ENCODE data around the gene PRKD1. TPM values are rescaled to one million over a fixed set of nuclear protein-coding genes. Genes with fewer than 3 reads are reported as not detected.

The PRKD1 gene
- total RNA-seq, 2 experiments from 2014 or later: not detected

DNA sequence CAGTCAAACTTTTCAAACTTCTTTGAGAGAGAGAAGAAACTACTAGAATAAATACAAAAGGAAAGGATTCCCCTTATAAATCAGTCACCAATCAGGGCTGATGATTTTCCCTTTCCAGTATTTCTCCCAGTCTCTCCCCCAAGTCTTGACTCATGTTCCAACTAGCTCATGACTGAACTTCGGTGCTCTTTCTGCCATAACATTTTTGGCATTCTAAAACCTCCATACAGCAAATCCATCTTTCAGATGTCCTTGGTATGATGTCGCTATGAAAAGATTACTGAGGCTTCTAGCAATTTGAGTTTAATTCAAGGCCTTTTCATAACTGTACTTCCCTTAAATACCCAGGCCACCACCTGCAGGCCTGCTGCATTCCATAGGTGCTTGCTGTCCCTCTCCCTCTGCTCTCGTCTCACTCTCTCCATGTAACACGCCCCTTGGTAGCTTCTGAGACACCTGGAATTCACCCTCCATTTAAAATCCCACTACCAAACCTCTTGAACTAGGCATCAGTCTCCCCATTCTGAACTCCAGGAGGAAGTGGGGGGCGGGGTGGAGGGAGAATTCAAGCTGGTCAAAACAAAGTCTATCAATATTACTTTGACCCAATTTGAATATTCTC lies 2.4 kb downstream of the PRKD1 start:
- intact Hi-C loops (cut with micrococcal nuclease): no loop called here
- CTCF ChIA-PET: no interaction called here

DNA sequence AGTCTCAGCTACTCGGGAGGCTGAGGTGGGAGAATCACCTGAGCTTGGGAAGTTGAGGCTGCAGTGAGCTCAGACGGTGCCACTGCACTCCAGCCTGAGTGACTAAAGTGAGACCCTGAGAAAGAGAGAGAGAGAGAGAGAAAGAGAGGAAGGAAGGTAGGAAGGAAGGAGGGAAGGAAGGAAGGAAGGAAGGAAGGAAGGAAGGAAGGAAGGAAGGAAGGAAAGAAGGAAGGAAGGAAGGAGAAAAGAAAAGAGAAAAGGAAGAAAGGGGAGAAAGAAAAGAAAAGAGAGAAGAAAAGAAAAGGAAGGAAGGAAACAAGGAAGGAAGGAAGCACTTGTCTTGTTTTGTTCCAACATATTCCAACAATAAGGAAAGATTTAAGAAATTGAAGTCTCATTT lies 7.8 kb downstream of the PRKD1 start:
- CTCF ChIA-PET: no interaction called here
- intact Hi-C loops (cut with micrococcal nuclease): no loop called here
- Mint-ChIP-seq H3K27me3 (peaks cover 1% of the 10 kb centered on the region), H3K36me3 (no peaks in the 10 kb centered on the region), H3K4me1 (ENCODE audit: low read depth) (no peaks in the 10 kb centered on the region), H3K27ac (no peak overlapping the region), H3K9me3 (no peaks in the 10 kb centered on the region), H3K4me3 (no peak overlapping the region)
- POLR2A ChIA-PET: no interaction called here
- no peak for DNase-seq

More for the DNA sequence above, 2.4 kb downstream of the PRKD1 start:
- Mint-ChIP-seq H3K4me1 (ENCODE audit: low read depth) (peaks cover 7% of the 10 kb centered on the region), H3K27me3 (peaks cover 24% of the 10 kb centered on the region), H3K9me3 (no peaks in the 10 kb centered on the region), H3K36me3 (peaks cover 5% of the 10 kb centered on the region), H3K4me3 (no peak overlapping the region), H3K27ac (no peak overlapping the region)
- no peak for DNase-seq
- POLR2A ChIA-PET: no interaction called here

DNA sequence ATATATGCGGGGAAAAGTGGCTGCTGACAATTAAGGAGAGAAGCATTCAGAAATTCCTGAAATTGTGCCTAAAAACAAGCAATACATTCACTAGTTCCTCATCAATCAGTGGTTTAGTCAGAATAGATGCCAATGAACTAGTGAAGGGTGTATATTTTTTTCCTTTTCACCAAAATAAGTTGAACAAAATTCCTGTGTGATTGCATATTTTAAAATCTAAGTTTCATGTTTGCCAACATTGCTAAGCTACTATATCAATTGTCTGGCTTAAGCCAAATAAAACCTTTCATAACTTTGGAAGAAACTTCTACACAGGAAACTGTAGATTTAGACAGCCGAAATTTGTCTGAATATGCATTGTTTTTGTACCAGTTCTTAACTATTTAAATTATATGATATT lies 8.7 kb downstream of the PRKD1 start:
- H3K9me3 Mint-ChIP-seq: no peaks in the 10 kb centered on the region
- no peak overlapping the region for H3K27ac Mint-ChIP-seq
- H3K36me3 Mint-ChIP-seq: no peaks in the 10 kb centered on the region
- CTCF ChIA-PET: no interaction called here
- no peaks in the 10 kb centered on the region for H3K4me1 Mint-ChIP-seq (ENCODE audit: low read depth)
- intact Hi-C loops (cut with micrococcal nuclease): no loop called here
- H3K4me3 Mint-ChIP-seq: no peak overlapping the region
- POLR2A ChIA-PET: no interaction called here
- no peak for DNase-seq
- H3K27me3 Mint-ChIP-seq: no peaks in the 10 kb centered on the region

DNA sequence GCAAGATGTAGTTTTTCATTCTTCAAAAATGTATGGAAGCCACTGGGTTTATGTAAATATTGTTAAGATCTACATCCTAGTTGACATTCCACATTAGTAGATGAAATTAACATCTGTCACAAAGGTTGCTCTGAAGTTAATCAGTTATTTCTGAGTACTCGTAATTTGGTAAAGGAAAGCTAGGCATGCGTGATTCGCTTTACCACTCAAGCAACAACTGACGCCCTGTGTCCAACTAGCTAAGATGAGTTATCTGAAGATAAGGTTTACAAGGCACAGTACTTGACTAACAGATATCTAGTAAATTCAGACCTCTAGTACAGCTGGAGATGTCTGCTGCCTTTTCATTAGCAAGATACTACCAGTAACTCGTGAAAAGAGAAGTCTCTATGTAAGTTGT lies 14.1 kb downstream of the PRKD1 start:
- Mint-ChIP-seq H3K4me3 (no peak overlapping the region), H3K36me3 (no peaks in the 10 kb centered on the region), H3K27me3 (no peaks in the 10 kb centered on the region), H3K4me1 (ENCODE audit: low read depth) (no peaks in the 10 kb centered on the region), H3K9me3 (no peaks in the 10 kb centered on the region), H3K27ac (no peak overlapping the region)
- CTCF ChIA-PET: no interaction called here
- no peak for DNase-seq
- intact Hi-C loops (cut with micrococcal nuclease): no loop called here
- POLR2A ChIA-PET: no interaction called here

DNA sequence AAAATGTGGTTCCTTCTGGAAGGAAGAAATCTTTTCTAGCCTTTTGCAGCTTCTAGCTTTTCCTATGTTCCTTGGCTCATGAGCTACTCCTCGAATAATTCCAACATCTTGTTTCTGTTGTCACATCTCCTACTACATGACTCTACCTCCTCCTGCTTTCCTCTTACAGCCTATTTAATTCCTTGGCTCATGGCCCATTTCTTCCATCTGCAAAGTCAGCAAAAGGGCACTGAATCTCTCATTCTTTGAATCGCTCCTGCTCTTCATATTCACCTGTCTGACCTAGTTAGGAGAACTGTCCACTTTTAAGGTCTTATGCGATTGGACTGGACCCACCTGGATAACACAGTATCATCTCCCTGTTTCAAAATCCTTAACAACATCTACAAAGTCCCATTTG lies 15.8 kb downstream of the PRKD1 start:
- no peak overlapping the region for H3K27ac Mint-ChIP-seq
- no peaks in the 10 kb centered on the region for H3K9me3 Mint-ChIP-seq
- intact Hi-C loops (cut with micrococcal nuclease): no loop called here
- ChIA-PET CTCF (no interaction called here), POLR2A (no interaction called here)
- no peaks in the 10 kb centered on the region for H3K4me1 Mint-ChIP-seq (ENCODE audit: low read depth)
- no peak for DNase-seq
- no peaks in the 10 kb centered on the region for H3K36me3 Mint-ChIP-seq
- H3K4me3 Mint-ChIP-seq: no peak overlapping the region
- H3K27me3 Mint-ChIP-seq: no peaks in the 10 kb centered on the region

DNA sequence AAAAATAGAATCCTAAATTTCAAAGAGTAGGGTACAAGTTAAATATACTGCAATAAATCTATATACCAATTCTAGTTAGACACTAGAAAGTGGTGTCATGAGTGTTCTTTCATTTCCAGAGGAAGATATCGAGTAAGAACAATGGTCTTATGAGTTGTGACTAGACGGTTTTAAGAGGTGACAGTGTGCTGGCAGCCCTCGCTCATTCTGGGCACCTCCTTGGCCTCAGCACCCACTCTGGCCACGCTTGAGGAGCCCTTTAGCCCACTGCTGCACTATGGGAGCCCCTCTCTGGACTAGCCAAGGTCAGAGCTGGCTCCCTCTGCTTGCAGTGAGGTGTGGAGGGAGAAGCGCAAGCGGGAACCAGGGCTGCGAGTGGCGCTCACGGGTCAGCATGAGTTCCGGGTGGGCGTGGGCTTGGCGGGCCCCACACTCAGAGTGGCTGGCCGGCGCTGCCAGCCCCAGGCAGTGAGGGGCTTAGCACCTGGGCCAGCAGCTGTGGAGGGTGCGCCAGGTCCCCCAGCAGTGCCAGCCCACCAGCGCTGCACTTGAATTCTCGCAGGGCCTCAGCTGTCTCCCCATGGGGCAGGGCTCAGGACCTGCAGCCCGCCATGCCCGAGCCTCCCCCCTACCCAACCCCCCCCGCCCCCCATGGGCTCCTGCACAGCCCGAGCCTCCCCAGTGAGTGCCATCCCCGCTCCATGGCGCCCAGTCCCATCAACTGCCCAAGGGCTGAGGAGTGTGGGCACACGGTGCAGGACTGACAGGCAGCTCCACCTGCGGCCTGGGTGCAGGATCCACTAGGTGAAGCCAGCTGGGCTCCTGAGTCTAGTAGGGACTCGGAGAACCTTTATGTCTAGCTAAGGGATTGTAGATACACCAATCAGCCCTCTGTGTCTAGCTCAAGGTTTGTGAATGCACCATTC lies 18.7 kb downstream of the PRKD1 start:
- intact Hi-C loops (cut with micrococcal nuclease): no loop called here
- CTCF ChIA-PET: no interaction called here
- H3K36me3 Mint-ChIP-seq: no peaks in the 10 kb centered on the region
- POLR2A ChIA-PET: no interaction called here
- no peaks in the 10 kb centered on the region for H3K27me3 Mint-ChIP-seq
- H3K27ac Mint-ChIP-seq: no peak overlapping the region
- H3K4me3 Mint-ChIP-seq: no peak overlapping the region
- no peaks in the 10 kb centered on the region for H3K9me3 Mint-ChIP-seq
- H3K4me1 Mint-ChIP-seq (ENCODE audit: low read depth): no peaks in the 10 kb centered on the region
- DNase-seq: no peak

DNA sequence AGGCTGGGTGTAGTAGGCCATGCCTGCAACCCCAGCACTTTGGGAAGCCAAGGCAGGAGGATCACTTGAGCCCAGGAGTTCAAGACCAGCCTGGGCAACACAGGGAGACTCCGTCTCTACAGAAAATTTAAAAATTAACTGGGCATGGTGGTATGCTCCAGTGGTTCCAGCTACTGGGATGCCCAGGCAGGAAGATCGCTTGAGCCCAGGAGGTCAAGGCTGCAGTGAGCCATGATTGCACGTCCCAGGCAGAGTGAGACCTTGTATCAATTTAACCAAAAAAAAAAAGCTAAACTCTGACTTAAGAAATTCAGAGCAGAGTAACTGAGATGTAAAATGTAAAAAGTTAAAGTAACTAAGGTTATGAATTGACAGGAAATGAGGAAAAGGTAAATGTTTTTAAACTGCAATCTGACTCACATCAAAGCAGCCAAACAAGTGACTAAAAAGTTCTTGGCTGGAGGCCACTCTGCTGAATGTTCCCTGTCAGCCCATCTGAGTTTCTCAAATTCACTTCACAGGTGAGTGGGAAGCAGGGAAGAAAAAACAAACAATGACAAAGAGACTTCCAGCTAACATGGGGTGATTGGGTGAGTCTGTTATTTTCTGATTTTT lies 21.3 kb downstream of the PRKD1 start:
- ChIA-PET POLR2A (no interaction called here), CTCF (no interaction called here)
- DNase-seq: no peak
- Mint-ChIP-seq H3K36me3 (no peaks in the 10 kb centered on the region), H3K4me1 (ENCODE audit: low read depth) (no peaks in the 10 kb centered on the region), H3K9me3 (no peaks in the 10 kb centered on the region), H3K4me3 (no peak overlapping the region), H3K27me3 (no peaks in the 10 kb centered on the region), H3K27ac (no peak overlapping the region)
- intact Hi-C loops (cut with micrococcal nuclease): no loop called here

DNA sequence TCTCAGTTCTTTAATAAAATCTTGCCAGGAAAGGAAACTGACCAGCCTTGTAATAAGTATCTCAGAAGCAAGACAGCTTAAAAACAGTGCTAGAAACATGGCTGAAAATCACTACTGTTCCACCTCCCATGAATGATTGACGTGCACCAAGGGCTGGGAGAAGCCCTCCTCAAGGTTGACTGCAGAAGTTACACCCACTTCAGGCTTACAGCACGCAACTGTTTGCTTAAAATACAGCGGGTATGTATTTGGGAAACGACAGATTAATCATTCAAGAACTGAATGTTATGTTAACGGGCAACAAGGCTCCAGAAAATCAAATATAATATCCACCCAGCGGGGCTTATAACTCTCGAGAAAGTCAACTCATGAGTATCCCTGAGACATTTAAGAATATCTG lies 22.1 kb downstream of the PRKD1 start:
- ChIA-PET POLR2A (no interaction called here), CTCF (no interaction called here)
- no peaks in the 10 kb centered on the region for H3K27me3 Mint-ChIP-seq
- intact Hi-C loops (cut with micrococcal nuclease): no loop called here
- no peaks in the 10 kb centered on the region for H3K9me3 Mint-ChIP-seq
- no peak overlapping the region for H3K27ac Mint-ChIP-seq
- no peaks in the 10 kb centered on the region for H3K4me1 Mint-ChIP-seq (ENCODE audit: low read depth)
- H3K4me3 Mint-ChIP-seq: no peak overlapping the region
- DNase-seq: no peak
- no peaks in the 10 kb centered on the region for H3K36me3 Mint-ChIP-seq

DNA sequence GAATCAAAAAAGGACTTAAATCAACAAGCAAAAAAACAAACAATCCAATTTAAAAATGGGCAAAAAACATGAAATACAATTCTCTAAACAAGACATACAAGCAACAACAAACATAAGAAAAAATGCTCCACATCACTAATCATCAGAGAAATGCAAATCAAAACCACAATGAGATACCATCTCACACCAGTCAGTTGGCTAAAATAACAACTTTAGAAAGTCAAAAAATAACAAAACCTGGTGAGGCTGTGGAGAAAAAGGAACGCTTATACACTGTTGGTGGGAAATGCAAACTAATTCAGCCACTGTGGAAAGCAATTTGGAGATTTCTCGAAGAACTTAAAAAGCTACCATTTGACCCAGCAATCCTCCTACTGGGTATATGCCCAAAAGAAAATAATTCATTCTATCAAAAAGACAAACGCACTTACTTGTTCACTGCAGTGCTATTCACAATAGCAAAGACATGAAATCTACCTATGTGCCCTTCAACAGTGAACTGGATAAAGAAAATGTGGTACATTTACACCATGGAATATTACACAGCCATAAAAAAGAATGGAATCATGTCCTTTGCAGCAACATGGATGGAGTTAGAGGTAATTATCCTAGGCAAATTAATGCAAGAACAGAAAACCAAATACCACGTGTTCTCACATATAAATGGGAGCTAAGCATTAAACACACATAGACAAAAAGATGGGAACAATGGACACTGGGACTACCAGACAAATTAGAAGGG lies 26.9 kb downstream of the PRKD1 start:
- intact Hi-C loops (cut with micrococcal nuclease): no loop called here
- CTCF ChIA-PET: no interaction called here
- Mint-ChIP-seq H3K27me3 (no peaks in the 10 kb centered on the region), H3K4me3 (no peak overlapping the region), H3K4me1 (ENCODE audit: low read depth) (no peaks in the 10 kb centered on the region), H3K9me3 (peaks cover 3% of the 10 kb centered on the region), H3K27ac (no peak overlapping the region), H3K36me3 (no peaks in the 10 kb centered on the region)
- DNase-seq: no peak
- POLR2A ChIA-PET: no interaction called here

DNA sequence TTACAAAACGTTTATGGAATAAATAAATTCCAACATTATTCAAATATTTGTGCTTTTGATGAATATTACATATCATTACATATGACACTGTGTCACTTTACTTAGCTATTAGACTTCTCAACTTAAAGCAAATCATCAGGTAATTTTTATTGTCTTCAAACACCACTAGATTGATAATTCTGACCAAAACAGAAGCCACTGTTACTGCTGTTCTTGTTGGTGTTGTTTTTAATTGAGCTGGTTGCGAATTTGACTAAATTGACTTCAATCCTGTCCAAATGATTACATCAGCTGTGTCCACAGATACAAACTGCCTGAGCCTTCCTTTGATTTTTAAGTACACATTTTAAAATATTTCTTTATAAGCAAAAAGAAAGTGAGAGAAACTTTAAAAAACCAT lies 29.2 kb downstream of the PRKD1 start:
- DNase-seq: no peak
- intact Hi-C loops (cut with micrococcal nuclease): no loop called here
- Mint-ChIP-seq H3K4me1 (ENCODE audit: low read depth) (no peaks in the 10 kb centered on the region), H3K27me3 (no peaks in the 10 kb centered on the region), H3K27ac (no peak overlapping the region), H3K9me3 (peaks cover 3% of the 10 kb centered on the region), H3K4me3 (no peak overlapping the region), H3K36me3 (no peaks in the 10 kb centered on the region)
- ChIA-PET POLR2A (no interaction called here), CTCF (no interaction called here)

DNA sequence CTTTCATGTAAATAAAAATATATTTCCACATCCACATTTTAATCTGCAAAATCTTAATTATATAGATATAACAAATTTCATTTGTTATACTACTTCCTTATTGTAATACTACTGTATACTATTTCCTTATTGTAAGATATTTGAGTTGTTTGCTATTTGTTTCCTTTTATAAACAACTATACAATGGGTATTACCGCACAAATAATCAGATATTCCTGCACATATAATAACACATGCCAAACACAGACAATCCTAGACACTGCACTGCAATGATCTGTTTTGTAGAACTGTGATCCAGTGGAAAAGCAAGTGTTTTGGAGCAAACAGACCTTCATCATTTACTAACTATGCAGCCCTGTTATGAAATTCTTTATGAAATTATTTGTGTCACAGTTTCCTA lies 30.5 kb downstream of the PRKD1 start:
- Mint-ChIP-seq H3K4me1 (ENCODE audit: low read depth) (no peaks in the 10 kb centered on the region), H3K9me3 (peaks cover 3% of the 10 kb centered on the region), H3K27me3 (no peaks in the 10 kb centered on the region), H3K27ac (no peak overlapping the region), H3K36me3 (no peaks in the 10 kb centered on the region), H3K4me3 (no peak overlapping the region)
- POLR2A ChIA-PET: no interaction called here
- no peak for DNase-seq
- intact Hi-C loops (cut with micrococcal nuclease): no loop called here
- CTCF ChIA-PET: no interaction called here

DNA sequence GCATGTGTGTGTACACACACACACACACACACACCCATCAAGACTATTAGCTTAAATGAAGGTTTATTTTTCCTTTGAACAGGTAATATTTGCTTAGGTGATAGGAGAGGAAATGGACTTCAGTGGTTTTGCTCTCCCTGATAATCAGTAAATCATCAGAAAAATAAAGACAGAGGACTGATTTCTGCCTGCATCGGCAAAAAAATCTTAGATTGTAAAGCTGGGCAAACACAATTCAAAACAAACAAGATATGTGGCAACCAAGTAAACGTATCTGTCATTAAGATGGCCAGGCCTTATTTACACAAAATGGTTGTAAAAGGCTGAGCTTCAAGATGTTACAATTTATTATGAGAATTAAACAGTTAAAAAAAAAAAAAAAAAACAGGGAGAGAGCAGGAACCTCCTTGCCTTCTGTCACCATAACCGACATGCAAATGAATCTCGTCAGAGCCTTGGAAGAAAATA lies 31.3 kb downstream of the PRKD1 start:
- Mint-ChIP-seq H3K27me3 (no peaks in the 10 kb centered on the region), H3K9me3 (peaks cover 3% of the 10 kb centered on the region), H3K4me3 (no peak overlapping the region), H3K36me3 (no peaks in the 10 kb centered on the region), H3K4me1 (ENCODE audit: low read depth) (no peaks in the 10 kb centered on the region), H3K27ac (no peak overlapping the region)
- DNase-seq: no peak
- POLR2A ChIA-PET: no interaction called here
- intact Hi-C loops (cut with micrococcal nuclease): no loop called here
- CTCF ChIA-PET: no interaction called here

Measured in activated CD4-positive, alpha-beta memory T cell treated with anti-CD3 and anti-CD28 coated beads for 36 hours (primary cell).